IMR-90 (cell line): Measurements from ENCODE around the gene PTPRG. TPM values are rescaled to one million over a fixed set of nuclear protein-coding genes. Genes with fewer than 3 reads are reported as not detected.

Experiments
- ATAC-seq: fragments of 200-7000 bp; cut with Tn5 transposase; 2 replicates; pipeline ENCODE4 v1.9.1; 2020; ENCODE audit warnings: low read depth, mild to moderate bottlenecking, moderate library complexity
- BruUV-seq: library from RNA; stranded (reverse); fragments of 400-500 nt; replicated peaks from 2 replicates; lab custom pipeline; 2021; lab: Mats Ljungman, UMichigan
- CTCF ChIA-PET: fragments of 300-600 bp; formaldehyde crosslinking; extraction: SDS; loops from one replicate; lab custom pipeline; 2021; ENCODE audit warnings: antibody characterized with exemption; lab: Yijun Ruan, JAX
- POLR2A ChIA-PET: fragments of 300-600 bp; sonication (Branson Sonifier 250); formaldehyde crosslinking; loops from one replicate; lab custom pipeline; 2022; ENCODE audit warnings: antibody characterized with exemption; ENCODE audit not compliant: unreplicated experiment; lab: Charles Lee
- DNase-seq: peaks from one replicate; pipeline ENCODE4 v3.0.0; 2013
- H2AFZ ChIP-seq: replicated peaks from 2 replicates; pipeline ENCODE3; 2013; ENCODE audit warnings: low read length, mild to moderate bottlenecking; ENCODE audit not compliant: poor library complexity
- H2AK5ac ChIP-seq: 2 replicates; pipeline ENCODE4 v1.6.1; 2013; ENCODE audit warnings: low read depth, low read length, inconsistent platforms
- H2AK9ac ChIP-seq: replicated peaks from 2 replicates; pipeline ENCODE3; 2013; ENCODE audit warnings: mild to moderate bottlenecking, low read depth, low read length, moderate library complexity; ENCODE audit not compliant: poor library complexity
- H2BK120ac ChIP-seq: 2 replicates; pipeline ENCODE4 v1.6.1; 2013; ENCODE audit warnings: low read depth, low read length, inconsistent platforms
- H2BK15ac ChIP-seq: 3 replicates; pipeline ENCODE4 v1.6.1; 2013; ENCODE audit warnings: low read depth, low read length, inconsistent platforms
- H2BK20ac ChIP-seq: 2 replicates; pipeline ENCODE4 v1.6.1; 2013; ENCODE audit warnings: low read depth, mild to moderate bottlenecking, inconsistent platforms, low read length, moderate library complexity
- H2BK5ac ChIP-seq: 2 replicates; pipeline ENCODE4 v1.6.1; 2013; ENCODE audit warnings: mild to moderate bottlenecking, low read depth, low read length, inconsistent platforms; ENCODE audit not compliant: poor library complexity, severe bottlenecking
- H3K14ac ChIP-seq: replicated peaks from 2 replicates; pipeline ENCODE4 v1.6.1; 2013; ENCODE audit warnings: low read depth, low read length, inconsistent platforms
- H3K18ac ChIP-seq: 2 replicates; pipeline ENCODE4 v1.6.1; 2013; ENCODE audit warnings: low read depth, low read length, control low read depth
- H3K23ac ChIP-seq: 2 replicates; pipeline ENCODE4 v1.6.1; 2013; ENCODE audit warnings: low read depth, low read length, inconsistent platforms
- H3K27ac ChIP-seq: 2 replicates; pipeline ENCODE4 v1.5.1; 2013; ENCODE audit warnings: mild to moderate bottlenecking, control low read depth, low read length; ENCODE audit not compliant: insufficient read depth
- H3K27me3 ChIP-seq: 2 replicates; pipeline ENCODE4 v1.6.1; 2013; ENCODE audit warnings: low read length; ENCODE audit not compliant: control insufficient read depth, insufficient read depth
- H3K36me3 ChIP-seq: 2 replicates; pipeline ENCODE4 v1.6.1; 2013; ENCODE audit warnings: low read length, mixed read lengths; ENCODE audit not compliant: control insufficient read depth, insufficient read depth
- H3K4ac ChIP-seq: 2 replicates; pipeline ENCODE4 v1.6.1; 2013; ENCODE audit warnings: low read depth, low read length, inconsistent platforms
- H3K4me1 ChIP-seq: 2 replicates; pipeline ENCODE4 v1.6.1; 2013; ENCODE audit warnings: low read length, mixed read lengths; ENCODE audit not compliant: control insufficient read depth, insufficient read depth
- H3K4me2 ChIP-seq: 2 replicates; pipeline ENCODE4 v1.6.1; 2013; ENCODE audit warnings: low read depth, mild to moderate bottlenecking, control low read depth, low read length, moderate library complexity
- H3K4me3 ChIP-seq: 2 replicates; pipeline ENCODE4 v1.5.1; 2013; ENCODE audit warnings: low read depth, mild to moderate bottlenecking, control low read depth, low read length, moderate library complexity; ENCODE audit not compliant: insufficient read depth
- H3K56ac ChIP-seq: 2 replicates; pipeline ENCODE4 v1.6.1; 2013; ENCODE audit warnings: low read length, inconsistent platforms; ENCODE audit not compliant: insufficient read depth; ENCODE audit errors: extremely low read depth
- H3K79me1 ChIP-seq, 2 experiments: 2 replicates each; pipeline ENCODE4 v1.6.1; 2013; ENCODE audit warnings: low read length in 2 of 2, inconsistent platforms in 1 of 2, low read depth in 1 of 2
- H3K9ac ChIP-seq: 2 replicates; pipeline ENCODE4 v1.6.1; 2013; ENCODE audit warnings: low read depth, low read length, control low read depth
- H3K9me1 ChIP-seq: 2 replicates; pipeline ENCODE4 v1.6.1; 2013; ENCODE audit warnings: low read length, inconsistent platforms; ENCODE audit not compliant: insufficient read depth
- H3K9me3 ChIP-seq: 2 replicates; pipeline ENCODE4 v1.6.1; 2013; ENCODE audit warnings: low read length; ENCODE audit not compliant: control insufficient read depth, insufficient read depth
- H4K20me1 ChIP-seq: 2 replicates; pipeline ENCODE4 v1.6.1; 2013; ENCODE audit warnings: low read length, inconsistent platforms; ENCODE audit not compliant: insufficient read depth
- H4K5ac ChIP-seq: 2 replicates; pipeline ENCODE4 v1.6.1; 2013; ENCODE audit warnings: mild to moderate bottlenecking, low read depth, low read length, control low read depth
- H4K8ac ChIP-seq, 2 experiments: 2 replicates each; pipeline ENCODE4 v1.6.1; 2013; ENCODE audit warnings: low read depth in 2 of 2, low read length in 2 of 2, control low read depth in 1 of 2, inconsistent platforms in 1 of 2
- H4K91ac ChIP-seq: 2 replicates; pipeline ENCODE4 v1.6.1; 2013; ENCODE audit warnings: low read depth, low read length, inconsistent platforms; ENCODE audit not compliant: insufficient read depth
- BHLHE40 ChIP-seq: fragments of 150-350 bp; IDR thresholded peaks from 2 replicates; pipeline ENCODE4 v1.6.1; 2016; ENCODE audit warnings: mild to moderate bottlenecking, low read depth, low read length
- CEBPB ChIP-seq: IDR thresholded peaks from 2 replicates; pipeline ENCODE4 v1.6.1; 2012; ENCODE audit warnings: low read depth, low read length, improper control_type of control experiment
- CHD1 ChIP-seq: IDR thresholded peaks from 2 replicates; pipeline ENCODE4 v1.6.1; 2012; ENCODE audit warnings: low read depth, low read length, improper control_type of control experiment
- ELK1 ChIP-seq: fragments of 150-350 bp; IDR thresholded peaks from 2 replicates; pipeline ENCODE4 v1.6.1; 2016; ENCODE audit warnings: low read depth, mild to moderate bottlenecking, low read length, moderate library complexity, borderline replicate concordance
- FOS ChIP-seq: fragments of 150-350 bp; IDR thresholded peaks from 2 replicates; pipeline ENCODE4 v1.6.1; 2016; ENCODE audit warnings: low read depth, low read length
- MAFK ChIP-seq: IDR thresholded peaks from 2 replicates; pipeline ENCODE4 v1.6.1; 2012; ENCODE audit warnings: low read depth, low read length, improper control_type of control experiment
- MAZ ChIP-seq: IDR thresholded peaks from 2 replicates; pipeline ENCODE4 v1.6.1; 2012; ENCODE audit warnings: low read depth, mild to moderate bottlenecking, low read length, improper control_type of control experiment, moderate library complexity, borderline replicate concordance
- MXI1 ChIP-seq: IDR thresholded peaks from 2 replicates; pipeline ENCODE4 v1.6.1; 2012; ENCODE audit warnings: low read depth, mild to moderate bottlenecking, low read length, moderate library complexity, borderline replicate concordance
- NFE2L2 ChIP-seq: fragments of 150-350 bp; IDR thresholded peaks from 2 replicates; pipeline ENCODE4 v1.6.1; 2016; ENCODE audit warnings: low read depth, mild to moderate bottlenecking, low read length
- POLR2A ChIP-seq: IDR thresholded peaks from 2 replicates; pipeline ENCODE4 v1.6.1; 2012; ENCODE audit warnings: mild to moderate bottlenecking, low read depth, low read length
- RAD21 ChIP-seq: IDR thresholded peaks from 2 replicates; pipeline ENCODE4 v1.6.1; 2012; ENCODE audit warnings: low read length, improper control_type of control experiment
- RCOR1 ChIP-seq: IDR thresholded peaks from 2 replicates; pipeline ENCODE4 v1.6.1; 2012; ENCODE audit warnings: mild to moderate bottlenecking, low read length, improper control_type of control experiment; ENCODE audit not compliant: insufficient replicate concordance
- RFX5 ChIP-seq: IDR thresholded peaks from 2 replicates; pipeline ENCODE4 v1.8.0; 2012; ENCODE audit warnings: low read depth, mild to moderate bottlenecking, low read length, moderate library complexity
- SMC3 ChIP-seq: fragments of 150-350 bp; IDR thresholded peaks from 2 replicates; pipeline ENCODE4 v1.6.1; 2016; ENCODE audit warnings: low read depth, mild to moderate bottlenecking, antibody characterized with exemption, low read length, moderate library complexity
- USF2 ChIP-seq: fragments of 150-350 bp; IDR thresholded peaks from 2 replicates; pipeline ENCODE4 v1.6.1; 2017; ENCODE audit warnings: mild to moderate bottlenecking, antibody characterized with exemption, low read length, low read depth
- WGBS, 2 experiments: methylation state at CpG; one replicate each; pipeline versions ENCODE4 v1.1.5 to v1.1.7; 2013; ENCODE audit warnings: missing lambda C conversion rate in 2 of 2; ENCODE audit not compliant: insufficient read length in 1 of 2; ENCODE audit errors: extremely low coverage in 2 of 2; 5-methylcytosine and 5-hydroxymethylcytosine counted together
- dilution Hi-C: fragments of 300-500 bp; cut with HindIII; formaldehyde crosslinking; loops from one replicate; pipeline ENCODE4 v1.14.3; 2018; ENCODE audit warnings: low sequenced_read_pairs; ENCODE audit not compliant: unreplicated experiment
- in situ Hi-C: fragments of 300-500 bp; cut with MboI; formaldehyde crosslinking; loops from 3 replicates; pipeline ENCODE4 v1.14.3; 2019; ENCODE audit warnings: low sequenced_read_pairs, inconsistent platforms, mixed read lengths
- intact Hi-C: fragments of 100-400 bp; cut with micrococcal nuclease; formaldehyde crosslinking; loops from 2 replicates; pipeline ENCODE4 v1.10.0; 2022
- polyA plus RNA-seq, 3 experiments: library from polyadenylated mRNA; depleted of rRNA; stranded (reverse); fragments of >200 nt; gene quantifications; 2 replicates each; pipeline ENCODE4 v1.2.3, GENCODE V29; 2012; ENCODE audit warnings: low replicate concordance in 1 of 3
- total RNA-seq: library from RNA; depleted of rRNA; stranded (reverse); fragments of >200 nt; gene quantifications from 2 replicates; pipeline ENCODE4 v1.2.3, GENCODE V29; 2012
- TF ChIP-seq, protein P1 (sequence below): conservative IDR thresholded peaks from 2 replicates; pipeline ENCODE4 v1.5.1; 2012; ENCODE audit warnings: mild to moderate bottlenecking, low read depth, low read length, improper control_type of control experiment

The PTPRG gene
- total and polyA plus RNA-seq, 2 of the 4 experiments (the other 2 are of a cell fraction), result 7.7 to 31.0 TPM

DNA sequence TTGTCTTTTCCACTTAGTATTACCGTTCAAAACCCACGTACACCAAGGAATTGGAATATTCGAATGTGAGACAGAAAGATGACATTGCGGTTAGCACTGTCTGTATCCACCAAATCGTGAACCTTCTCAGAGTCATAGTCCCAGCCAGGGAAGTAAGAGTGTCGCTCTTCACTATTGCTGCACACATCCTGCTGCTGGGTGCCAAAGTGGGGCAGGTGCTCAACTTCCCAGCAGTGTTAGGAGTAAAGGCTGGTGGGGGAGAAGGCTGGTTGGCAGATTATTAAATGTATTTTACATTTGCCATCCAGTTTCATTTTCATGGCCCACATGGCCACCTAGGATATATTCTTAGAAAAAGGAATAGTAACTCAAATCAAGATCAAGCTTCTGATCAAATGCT lies 65.1 kb downstream of the PTPRG start:
- Histone ChIP-seq H2BK20ac (peak overlapping the region; percentile 27), H3K4me2 (no peak overlapping the region), H4K91ac (no peak overlapping the region), H3K14ac (no peak overlapping the region), H3K4me3 (no peak overlapping the region), H2BK5ac (no peak overlapping the region), H3K9ac (no peak overlapping the region), H2AK9ac (no peak overlapping the region), H3K9me3 (no peaks in the 10 kb centered on the region; the same call in 1 of the 2 replicates), H3K4me1 (peaks cover 12% of the 10 kb centered on the region), H3K36me3 (peaks cover 2% of the 10 kb centered on the region; the same call in 1 of the 2 replicates), H3K27ac (0 out of 2 replicates have a peak overlapping the region, but pooled peaks have one; percentile 25), H3K79me1 (peaks cover 27 to 36% of the 10 kb centered on the region in 2 experiments), H2AK5ac (peak overlapping the region; percentile 80), H3K18ac (peak overlapping the region; percentile 45), H3K27me3 (no peaks in the 10 kb centered on the region), H2BK15ac (peak overlapping the region; percentile 94; the same call in 2 of the 3 replicates), H3K56ac (no peak overlapping the region), H3K23ac (no peak overlapping the region), H4K20me1 (peaks cover 7% of the 10 kb centered on the region; the same call in 1 of the 2 replicates), H2AFZ (no peak overlapping the region), H3K4ac (peak overlapping the region; percentile 33), H4K8ac (peak overlapping the region in 1 of 2 experiments; percentile 19; a peak in 1 of 4 replicates), H4K5ac (peak overlapping the region; percentile 22; the same call in 1 of the 2 replicates), H3K9me1 (peaks cover 12% of the 10 kb centered on the region), H2BK120ac (peak overlapping the region; percentile 39)
- ATAC-seq (no peak), DNase-seq (no peak)
- TF ChIP-seq MXI1 (no peak), CEBPB (no peak), SMC3 (no peak), RCOR1 (no peak), RAD21 (no peak), MAZ (no peak), RFX5 (no peak), ELK1 (no peak), MAFK (no peak), POLR2A (no peak), FOS (no peak), BHLHE40 (no peak), NFE2L2 (no peak), USF2 (no peak), CHD1 (no peak)
- TF ChIP-seq, protein P1, sequence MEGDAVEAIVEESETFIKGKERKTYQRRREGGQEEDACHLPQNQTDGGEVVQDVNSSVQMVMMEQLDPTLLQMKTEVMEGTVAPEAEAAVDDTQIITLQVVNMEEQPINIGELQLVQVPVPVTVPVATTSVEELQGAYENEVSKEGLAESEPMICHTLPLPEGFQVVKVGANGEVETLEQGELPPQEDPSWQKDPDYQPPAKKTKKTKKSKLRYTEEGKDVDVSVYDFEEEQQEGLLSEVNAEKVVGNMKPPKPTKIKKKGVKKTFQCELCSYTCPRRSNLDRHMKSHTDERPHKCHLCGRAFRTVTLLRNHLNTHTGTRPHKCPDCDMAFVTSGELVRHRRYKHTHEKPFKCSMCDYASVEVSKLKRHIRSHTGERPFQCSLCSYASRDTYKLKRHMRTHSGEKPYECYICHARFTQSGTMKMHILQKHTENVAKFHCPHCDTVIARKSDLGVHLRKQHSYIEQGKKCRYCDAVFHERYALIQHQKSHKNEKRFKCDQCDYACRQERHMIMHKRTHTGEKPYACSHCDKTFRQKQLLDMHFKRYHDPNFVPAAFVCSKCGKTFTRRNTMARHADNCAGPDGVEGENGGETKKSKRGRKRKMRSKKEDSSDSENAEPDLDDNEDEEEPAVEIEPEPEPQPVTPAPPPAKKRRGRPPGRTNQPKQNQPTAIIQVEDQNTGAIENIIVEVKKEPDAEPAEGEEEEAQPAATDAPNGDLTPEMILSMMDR, result no peak
- ChIA-PET POLR2A (no interaction called here), CTCF (no interaction called here)
- dilution Hi-C loops (no loop called here), in situ Hi-C loops (no loop called here), intact Hi-C loops (loop anchor here (5.0 kb wide), 1 partner anchor 64 kb away; the partner anchor contains the start of gene PTPRG)
- BruUV-seq, result no TSS peak
- no CpG with 5 or more reads among the region's 6 CpGs for WGBS, 2 experiments
